ENCODE measurements around the gene RASD2.

Gene RASD2

GRCh38 chr22:35523167-35523947 is 17.3 kb upstream of the RASD2 start:
- Histone ChIP-seq H3K79me2 (ENCODE audit: insufficient read depth, low read length) (no peaks in the 10 kb centered on the region), H3K9ac (ENCODE audit: low read depth, low read length, poor library complexity, severe bottlenecking) (no peak overlapping the region), H3K27me3 (ENCODE audit: insufficient read depth, low read length, poor library complexity, severe bottlenecking) (no peaks in the 10 kb centered on the region), H3K36me3 (ENCODE audit: insufficient read depth, low read length) (no peaks in the 10 kb centered on the region), H4K20me1 (ENCODE audit: insufficient read depth, low read length, poor library complexity, severe bottlenecking) (no peaks in the 10 kb centered on the region), H3K4me3 (ENCODE audit: low read length, poor library complexity, severe bottlenecking) (no peak overlapping the region), H2AFZ (ENCODE audit: low read length) (no peak overlapping the region), H3K4me1 (ENCODE audit: insufficient read depth, low read length, poor library complexity, severe bottlenecking) (no peaks in the 10 kb centered on the region), H3F3A (ENCODE audit: low read depth) (no peaks in the 10 kb centered on the region), H3K9me2 (replicated peaks; ENCODE audit: low read depth, low read length) (no peaks in the 10 kb centered on the region), H3K4me2 (ENCODE audit: low read depth, low read length, poor library complexity, severe bottlenecking) (no peak overlapping the region), H3K9me3 (ENCODE audit: insufficient read depth, low read depth, low read length) (no peaks in the 10 kb centered on the region)
- no peak for TF ChIP-seq EZH2phosphoT487 (IDR thresholded peaks at IDR 0.05; ENCODE audit: borderline replicate concordance)
- TF ChIP-seq, protein P1, sequence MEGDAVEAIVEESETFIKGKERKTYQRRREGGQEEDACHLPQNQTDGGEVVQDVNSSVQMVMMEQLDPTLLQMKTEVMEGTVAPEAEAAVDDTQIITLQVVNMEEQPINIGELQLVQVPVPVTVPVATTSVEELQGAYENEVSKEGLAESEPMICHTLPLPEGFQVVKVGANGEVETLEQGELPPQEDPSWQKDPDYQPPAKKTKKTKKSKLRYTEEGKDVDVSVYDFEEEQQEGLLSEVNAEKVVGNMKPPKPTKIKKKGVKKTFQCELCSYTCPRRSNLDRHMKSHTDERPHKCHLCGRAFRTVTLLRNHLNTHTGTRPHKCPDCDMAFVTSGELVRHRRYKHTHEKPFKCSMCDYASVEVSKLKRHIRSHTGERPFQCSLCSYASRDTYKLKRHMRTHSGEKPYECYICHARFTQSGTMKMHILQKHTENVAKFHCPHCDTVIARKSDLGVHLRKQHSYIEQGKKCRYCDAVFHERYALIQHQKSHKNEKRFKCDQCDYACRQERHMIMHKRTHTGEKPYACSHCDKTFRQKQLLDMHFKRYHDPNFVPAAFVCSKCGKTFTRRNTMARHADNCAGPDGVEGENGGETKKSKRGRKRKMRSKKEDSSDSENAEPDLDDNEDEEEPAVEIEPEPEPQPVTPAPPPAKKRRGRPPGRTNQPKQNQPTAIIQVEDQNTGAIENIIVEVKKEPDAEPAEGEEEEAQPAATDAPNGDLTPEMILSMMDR (conservative IDR thresholded peaks at IDR 0.05; ENCODE audit: low read length): no peak

DNA sequence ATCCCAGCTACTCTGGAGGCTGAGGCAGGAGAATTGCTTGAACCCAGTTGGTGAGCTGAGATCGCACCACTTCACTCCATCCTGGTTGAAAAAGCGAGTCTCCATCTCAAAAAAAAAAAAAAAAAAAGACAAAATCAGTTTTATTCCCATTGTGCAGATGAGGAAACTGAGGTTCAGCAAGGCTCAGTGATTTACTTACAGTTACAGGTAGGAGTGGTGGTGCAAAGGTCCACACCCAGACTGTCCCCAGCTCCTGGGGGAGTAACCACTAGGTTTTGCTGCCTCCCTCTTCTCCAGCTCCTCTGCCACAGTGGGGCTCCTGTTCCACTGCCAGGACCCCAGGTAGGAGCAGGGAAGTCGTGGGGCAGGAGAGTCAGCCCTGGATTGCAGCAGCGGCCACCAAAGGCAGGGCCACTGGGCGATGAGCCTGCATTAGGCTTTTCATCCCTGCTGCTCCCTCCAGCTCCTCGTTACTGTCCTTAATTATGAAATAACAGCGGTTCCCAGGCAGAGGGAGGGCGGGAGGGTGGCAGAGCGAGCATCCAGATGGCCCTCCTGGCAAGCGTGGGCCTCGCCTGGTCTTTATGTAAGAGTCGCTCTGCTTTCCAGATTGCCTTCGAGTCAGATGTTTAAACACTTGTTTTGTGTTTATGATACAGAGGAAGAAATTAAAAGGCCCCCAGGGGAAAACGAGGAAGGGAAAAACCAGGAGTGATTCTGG is 15.5 kb upstream of the RASD2 start:
- Histone ChIP-seq H3F3A (ENCODE audit: low read depth) (no peaks in the 10 kb centered on the region), H3K4me1 (ENCODE audit: insufficient read depth, low read length, poor library complexity, severe bottlenecking) (no peaks in the 10 kb centered on the region), H3K79me2 (ENCODE audit: insufficient read depth, low read length) (no peaks in the 10 kb centered on the region), H3K9me2 (replicated peaks; ENCODE audit: low read depth, low read length) (no peaks in the 10 kb centered on the region), H3K9me3 (ENCODE audit: insufficient read depth, low read depth, low read length) (no peaks in the 10 kb centered on the region), H3K9ac (ENCODE audit: low read depth, low read length, poor library complexity, severe bottlenecking) (no peak overlapping the region), H2AFZ (ENCODE audit: low read length) (no peak overlapping the region), H3K27me3 (ENCODE audit: insufficient read depth, low read length, poor library complexity, severe bottlenecking) (no peaks in the 10 kb centered on the region), H3K4me3 (ENCODE audit: low read length, poor library complexity, severe bottlenecking) (no peak overlapping the region), H3K4me2 (ENCODE audit: low read depth, low read length, poor library complexity, severe bottlenecking) (no peak overlapping the region), H3K36me3 (ENCODE audit: insufficient read depth, low read length) (no peaks in the 10 kb centered on the region), H4K20me1 (ENCODE audit: insufficient read depth, low read length, poor library complexity, severe bottlenecking) (no peaks in the 10 kb centered on the region)
- TF ChIP-seq, protein P1 (conservative IDR thresholded peaks at IDR 0.05; ENCODE audit: low read length): no peak
- no peak for TF ChIP-seq EZH2phosphoT487 (IDR thresholded peaks at IDR 0.05; ENCODE audit: borderline replicate concordance)

- Histone ChIP-seq H3F3A (ENCODE audit: low read depth) (no peaks in the 10 kb centered on the region), H3K4me2 (ENCODE audit: low read depth, low read length, poor library complexity, severe bottlenecking) (no peak overlapping the region), H3K4me1 (ENCODE audit: insufficient read depth, low read length, poor library complexity, severe bottlenecking) (no peaks in the 10 kb centered on the region), H3K36me3 (ENCODE audit: insufficient read depth, low read length) (no peaks in the 10 kb centered on the region), H3K4me3 (ENCODE audit: low read length, poor library complexity, severe bottlenecking) (no peak overlapping the region), H2AFZ (ENCODE audit: low read length) (no peak overlapping the region), H3K79me2 (ENCODE audit: insufficient read depth, low read length) (no peaks in the 10 kb centered on the region), H3K27me3 (ENCODE audit: insufficient read depth, low read length, poor library complexity, severe bottlenecking) (no peaks in the 10 kb centered on the region), H3K9ac (ENCODE audit: low read depth, low read length, poor library complexity, severe bottlenecking) (no peak overlapping the region), H3K9me3 (ENCODE audit: insufficient read depth, low read depth, low read length) (no peaks in the 10 kb centered on the region), H3K9me2 (replicated peaks; ENCODE audit: low read depth, low read length) (no peaks in the 10 kb centered on the region), H4K20me1 (ENCODE audit: insufficient read depth, low read length, poor library complexity, severe bottlenecking) (no peaks in the 10 kb centered on the region)
- no peak for TF ChIP-seq EZH2phosphoT487 (IDR thresholded peaks at IDR 0.05; ENCODE audit: borderline replicate concordance)
- TF ChIP-seq, protein P1 (conservative IDR thresholded peaks at IDR 0.05; ENCODE audit: low read length): no peak
Observed at GRCh38 chr22:35525687-35526332, 14.8 kb upstream of the RASD2 start.

Data from Loucy (cell line).